Testis (tissue), 3 donors: Measurements from ENCODE around the gene ANXA4. TPM values are rescaled to one million over a fixed set of nuclear protein-coding genes. Genes with fewer than 3 reads are reported as not detected.

Experiments used
- DNase-seq: peaks from one replicate; pipeline ENCODE4 v3.0.0-alpha.2; 2019
- H3K27ac ChIP-seq, 2 donors: fragments of 200-600 bp; sonication (generic); one replicate each; pipeline ENCODE4 v1.5.1; 2019
- H3K27me3 ChIP-seq: fragments of 200-600 bp; sonication (generic); one replicate; pipeline ENCODE4 v1.5.1; 2019
- H3K36me3 ChIP-seq: fragments of 200-600 bp; sonication (generic); one replicate; pipeline ENCODE4 v1.5.1; 2017; ENCODE audit warnings: low read depth; ENCODE audit errors: missing control alignments
- H3K4me1 ChIP-seq: fragments of 200-600 bp; sonication (generic); one replicate; pipeline ENCODE4 v1.5.1; 2019
- H3K4me3 ChIP-seq, 2 donors: fragments of 200-600 bp; sonication (generic); one replicate each; pipeline ENCODE4 v1.5.1; 2017 to 2019
- H3K9me3 ChIP-seq: fragments of 200-600 bp; sonication (generic); one replicate; pipeline ENCODE4 v1.5.1; 2017
- POLR2A ChIP-seq: fragments of 450-650 bp; IDR thresholded peaks from one replicate; pipeline ENCODE4 v1.6.1; 2017; ENCODE audit warnings: antibody characterized with exemption, mild to moderate bottlenecking, moderate library complexity
- whole genome bisulfite sequencing, 2 donors: methylation state at CpG; one replicate each; pipeline ENCODE4 v1.1.5; 2018; 5-methylcytosine and 5-hydroxymethylcytosine counted together
- intact Hi-C: fragments of 100-400 bp; cut with DNase I; formaldehyde crosslinking; loops from one replicate; pipeline ENCODE4 v1.15.1; 2023; ENCODE audit warnings: low total_unique reads
- polyA plus RNA-seq: library from polyadenylated mRNA; stranded (reverse); fragments of 350-450 nt; fragmentation: Illumina TruSeq; extraction: RNeasy Lipid Tissue Mini Kit (QIAGEN cat#74804); gene quantifications from one replicate; pipeline ENCODE4 v1.2.3, GENCODE V29; 2014; ENCODE audit warnings: low read depth, low replicate concordance; ENCODE audit not compliant: insufficient read depth
- total RNA-seq, 2 donors: library from RNA; depleted of rRNA; stranded (reverse); fragments of >200 nt; gene quantifications; one replicate each; pipeline ENCODE4 v1.2.3, GENCODE V29; 2016
- TF ChIP-seq, protein P1 (sequence below), 3 experiments: fragments of 450-650 bp in 2 of 3; fragments of 200-600 bp in 1 of 3; sonication (generic) in 1 of 3; IDR thresholded peaks; one replicate each; pipeline ENCODE4 v1.5.1; 2016 to 2019; ENCODE audit warnings: antibody characterized with exemption in 3 of 3, mild to moderate bottlenecking in 2 of 3, moderate library complexity in 1 of 3

ANXA4 gene
- total and polyA plus RNA-seq, 3 donors from 2014 or later, result 27.1 to 71.2 (median 30.2) TPM

DNA sequence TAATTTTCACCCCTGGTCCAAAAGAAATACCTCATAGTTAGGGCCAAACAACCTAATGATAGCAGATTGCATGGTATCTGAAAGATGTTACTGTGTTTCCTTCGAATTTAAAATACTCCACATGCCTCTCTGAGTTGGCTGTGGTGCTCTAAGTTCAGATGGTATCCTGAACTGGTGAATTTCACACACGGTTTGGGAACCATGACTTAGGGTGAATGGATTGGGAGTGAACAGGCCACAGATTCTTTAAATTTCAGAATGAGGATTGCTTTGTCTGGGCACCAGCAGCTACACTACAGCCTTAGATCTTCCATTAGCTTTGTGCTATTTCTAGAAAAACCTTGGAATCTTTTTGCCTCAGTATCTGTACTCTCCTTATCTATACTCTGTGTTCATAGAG, 93.7 kb downstream of the ANXA4 start:
- intact Hi-C loops, result no loop called here
- Histone ChIP-seq H3K36me3 (no peaks in the 10 kb centered on the region), H3K4me3 (no peak overlapping the region), H3K9me3 (no peaks in the 10 kb centered on the region), H3K27me3 (no peaks in the 10 kb centered on the region), H3K4me1 (no peaks in the 10 kb centered on the region), H3K27ac (no peak overlapping the region)
- 66 to 76% methylated on average over 2 of the region's 2 CpGs for WGBS, 2 donors
- DNase-seq, result no peak
- no peak for TF ChIP-seq POLR2A
- TF ChIP-seq, protein P1, sequence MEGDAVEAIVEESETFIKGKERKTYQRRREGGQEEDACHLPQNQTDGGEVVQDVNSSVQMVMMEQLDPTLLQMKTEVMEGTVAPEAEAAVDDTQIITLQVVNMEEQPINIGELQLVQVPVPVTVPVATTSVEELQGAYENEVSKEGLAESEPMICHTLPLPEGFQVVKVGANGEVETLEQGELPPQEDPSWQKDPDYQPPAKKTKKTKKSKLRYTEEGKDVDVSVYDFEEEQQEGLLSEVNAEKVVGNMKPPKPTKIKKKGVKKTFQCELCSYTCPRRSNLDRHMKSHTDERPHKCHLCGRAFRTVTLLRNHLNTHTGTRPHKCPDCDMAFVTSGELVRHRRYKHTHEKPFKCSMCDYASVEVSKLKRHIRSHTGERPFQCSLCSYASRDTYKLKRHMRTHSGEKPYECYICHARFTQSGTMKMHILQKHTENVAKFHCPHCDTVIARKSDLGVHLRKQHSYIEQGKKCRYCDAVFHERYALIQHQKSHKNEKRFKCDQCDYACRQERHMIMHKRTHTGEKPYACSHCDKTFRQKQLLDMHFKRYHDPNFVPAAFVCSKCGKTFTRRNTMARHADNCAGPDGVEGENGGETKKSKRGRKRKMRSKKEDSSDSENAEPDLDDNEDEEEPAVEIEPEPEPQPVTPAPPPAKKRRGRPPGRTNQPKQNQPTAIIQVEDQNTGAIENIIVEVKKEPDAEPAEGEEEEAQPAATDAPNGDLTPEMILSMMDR (IDR thresholded peaks at IDR 0.05), result no peak

DNA sequence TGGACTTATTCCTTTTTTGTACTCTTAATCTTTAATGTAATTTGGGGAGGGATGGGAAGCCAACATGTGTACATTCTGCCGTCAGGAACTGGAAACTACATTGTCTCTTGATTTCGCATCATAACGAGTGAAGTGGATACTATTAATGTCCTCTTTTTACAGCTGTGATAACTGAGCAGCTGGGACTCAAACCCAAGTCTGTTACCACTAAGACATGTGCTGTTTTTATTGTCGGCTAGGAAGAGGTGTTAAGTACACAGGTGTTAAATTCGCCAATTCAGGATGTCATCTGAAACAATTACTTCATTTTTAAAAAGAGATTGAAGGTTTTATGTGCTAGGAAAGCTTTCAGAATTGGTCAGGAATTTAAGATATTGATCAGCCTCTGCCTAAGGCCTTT, 94.4 kb downstream of the ANXA4 start:
- DNase-seq, result no peak
- Histone ChIP-seq H3K4me1 (no peaks in the 10 kb centered on the region), H3K9me3 (no peaks in the 10 kb centered on the region), H3K36me3 (no peaks in the 10 kb centered on the region), H3K27ac (no peak overlapping the region), H3K27me3 (no peaks in the 10 kb centered on the region), H3K4me3 (no peak overlapping the region)
- intact Hi-C loops, result no loop called here
- TF ChIP-seq, protein P1 (IDR thresholded peaks at IDR 0.05), result no peak
- no peak for TF ChIP-seq POLR2A
- 63 to 69% methylated on average over 5 of the region's 5 CpGs for WGBS, 2 donors

DNA sequence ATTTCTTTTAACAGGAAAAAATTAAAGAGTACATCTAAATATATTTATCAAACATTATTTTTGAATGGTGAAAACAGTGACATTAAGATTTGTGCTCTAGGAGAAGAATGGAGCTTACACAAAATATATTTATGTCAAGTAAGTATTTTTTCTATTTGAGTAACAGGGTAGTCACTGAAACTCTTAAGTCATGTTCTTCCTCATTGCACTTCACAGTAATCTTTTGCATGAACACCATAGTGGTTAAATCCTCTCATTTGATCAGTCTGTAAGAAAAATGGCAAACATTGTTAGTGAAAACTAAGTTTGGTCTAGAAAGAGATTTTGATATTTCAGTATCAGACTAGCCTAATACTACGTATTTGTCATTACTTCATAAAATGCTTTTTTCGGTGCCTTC, 95.6 kb downstream of the ANXA4 start:
- Histone ChIP-seq H3K27me3 (no peaks in the 10 kb centered on the region), H3K36me3 (no peaks in the 10 kb centered on the region), H3K4me3 (no peak overlapping the region), H3K4me1 (no peaks in the 10 kb centered on the region), H3K27ac (no peak overlapping the region), H3K9me3 (no peaks in the 10 kb centered on the region)
- TF ChIP-seq, protein P1 (IDR thresholded peaks at IDR 0.05), result no peak
- no peak for TF ChIP-seq POLR2A
- DNase-seq, result no peak
- 94 to 100% methylated on average over 2 of the region's 2 CpGs for WGBS, 2 donors
- intact Hi-C loops, result no loop called here

DNA sequence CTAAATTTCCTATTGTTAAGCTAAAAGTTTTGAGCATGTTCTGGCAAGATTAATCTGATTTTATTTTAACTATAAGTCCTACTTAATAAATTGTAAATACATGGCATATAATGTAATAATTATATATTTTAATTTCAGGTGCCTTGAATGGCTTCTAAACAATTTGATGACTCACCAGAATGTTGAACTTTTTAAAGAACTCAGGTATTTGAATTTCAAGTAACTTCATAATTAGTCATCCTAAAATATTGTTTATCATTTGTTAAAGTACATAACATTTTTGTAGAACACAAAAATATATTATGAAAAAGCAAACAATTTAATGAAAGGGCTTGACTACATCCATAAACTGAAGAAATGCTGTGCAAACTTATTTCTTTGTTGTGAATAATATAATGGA, 102.1 kb downstream of the ANXA4 start:
- H3K27ac ChIP-seq, result no peak overlapping the region
- DNase-seq, result no peak
- H3K4me3 ChIP-seq, result no peak overlapping the region
- no peaks in the 10 kb centered on the region for H3K27me3 ChIP-seq
- H3K4me1 ChIP-seq, result no peaks in the 10 kb centered on the region
- H3K9me3 ChIP-seq, result no peaks in the 10 kb centered on the region
- no peaks in the 10 kb centered on the region for H3K36me3 ChIP-seq
- intact Hi-C loops, result no loop called here
- no peak for TF ChIP-seq POLR2A

DNA sequence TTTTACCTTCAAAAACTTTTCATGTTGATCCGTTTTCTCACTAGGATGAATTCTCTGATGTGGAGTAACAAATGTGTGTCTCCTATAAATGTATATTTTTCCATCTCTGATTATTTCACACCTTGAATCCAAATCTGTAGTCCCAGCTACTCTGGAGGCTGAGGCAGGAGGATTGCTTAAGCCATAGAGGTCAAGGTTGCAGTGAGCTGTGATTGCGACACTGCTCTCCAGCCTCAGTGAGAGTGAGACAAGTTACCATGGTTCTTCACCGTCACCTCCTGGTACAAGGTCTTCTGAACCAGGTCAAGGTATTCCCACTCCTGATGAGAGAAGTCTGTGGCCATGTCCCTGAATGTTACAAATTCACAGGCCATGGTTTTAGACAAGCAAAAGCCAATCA, 102.6 kb downstream of the ANXA4 start:
- H3K4me1 ChIP-seq, result no peaks in the 10 kb centered on the region
- no peak overlapping the region for H3K4me3 ChIP-seq
- H3K27ac ChIP-seq, result no peak overlapping the region
- H3K27me3 ChIP-seq, result no peaks in the 10 kb centered on the region
- WGBS, 2 donors, result 83 to 90% methylated on average over 3 of the region's 3 CpGs
- no peaks in the 10 kb centered on the region for H3K36me3 ChIP-seq
- no peaks in the 10 kb centered on the region for H3K9me3 ChIP-seq
- TF ChIP-seq, protein P1 (IDR thresholded peaks at IDR 0.05), result no peak
- no peak for TF ChIP-seq POLR2A
- intact Hi-C loops, result no loop called here
- DNase-seq, result no peak
